ENCODE data around the gene MXRA5.

GRCh38 chrX:3271834-3272186, 74.6 kb downstream of the MXRA5 start:
- TF ChIP-seq POLR2A (IDR thresholded peaks at IDR 0.05; ENCODE audit: low read depth, low read length) (no peak), POLR2AphosphoS5 (IDR thresholded peaks at IDR 0.05; ENCODE audit: low read depth, low read length) (no peak)
